MM.1S (cell line): ENCODE data around the gene SLC38A10.

Source experiments
- DNase-seq: peaks from one replicate; pipeline ENCODE4 v3.0.0-alpha.2; 2015
- H2AFZ ChIP-seq: fragments of 300-600 bp; sonication (generic); 2 replicates; pipeline ENCODE4 v1.6.0; 2016; ENCODE audit warnings: antibody characterized with exemption, low read length
- H3F3A ChIP-seq: fragments of 300-600 bp; sonication (generic); 2 replicates; pipeline ENCODE4 v1.6.1; 2016; ENCODE audit warnings: mild to moderate bottlenecking, antibody characterized with exemption, low read length, moderate library complexity, mixed read lengths; ENCODE audit not compliant: insufficient read depth
- H3K27ac ChIP-seq: fragments of 300-600 bp; sonication (generic); 2 replicates; pipeline ENCODE4 v1.5.1; 2016; ENCODE audit warnings: mild to moderate bottlenecking, low read length
- H3K27me3 ChIP-seq: fragments of 300-600 bp; sonication (generic); replicated peaks from 2 replicates; pipeline ENCODE4 v1.6.0; 2016; ENCODE audit warnings: low read length; ENCODE audit not compliant: insufficient read depth
- H3K36me3 ChIP-seq: fragments of 300-600 bp; sonication (generic); replicated peaks from 2 replicates; pipeline ENCODE4 v1.6.1; 2016; ENCODE audit warnings: mild to moderate bottlenecking, low read length, mixed read lengths; ENCODE audit not compliant: insufficient read depth
- H3K4me1 ChIP-seq: fragments of 300-600 bp; sonication (generic); 2 replicates; pipeline ENCODE4 v1.6.1; 2016; ENCODE audit warnings: low read length, mixed read lengths
- H3K4me2 ChIP-seq: fragments of 300-600 bp; sonication (generic); 2 replicates; pipeline ENCODE4 v1.6.0; 2016; ENCODE audit warnings: low read depth, low read length
- H3K4me3 ChIP-seq: fragments of 300-600 bp; sonication (generic); 2 replicates; pipeline ENCODE4 v1.5.1; 2016; ENCODE audit warnings: low read length, mixed read lengths
- H3K79me2 ChIP-seq: fragments of 300-600 bp; sonication (generic); 2 replicates; pipeline ENCODE4 v1.6.1; 2016; ENCODE audit warnings: mixed run types, low read length, mixed read lengths
- H3K9ac ChIP-seq: fragments of 300-600 bp; sonication (generic); 2 replicates; pipeline ENCODE4 v1.6.1; 2016; ENCODE audit warnings: low read length, mixed read lengths
- H3K9me2 ChIP-seq: fragments of 300-600 bp; sonication (generic); replicated peaks from 2 replicates; pipeline ENCODE4 v1.6.1; 2016; ENCODE audit warnings: mild to moderate bottlenecking, low read length, mixed read lengths; ENCODE audit not compliant: insufficient read depth
- H3K9me3 ChIP-seq: fragments of 300-600 bp; sonication (generic); replicated peaks from 2 replicates; pipeline ENCODE4 v1.6.1; 2016; ENCODE audit warnings: mild to moderate bottlenecking, low read length, mixed read lengths; ENCODE audit not compliant: insufficient read depth
- H4K20me1 ChIP-seq: fragments of 300-600 bp; sonication (generic); 2 replicates; pipeline ENCODE4 v1.6.1; 2016; ENCODE audit warnings: mild to moderate bottlenecking, low read length, moderate library complexity, mixed read lengths; ENCODE audit not compliant: insufficient read depth
- CTCF ChIP-seq: fragments of 300-600 bp; sonication (generic); IDR thresholded peaks from 2 replicates; pipeline ENCODE4 v1.5.1; 2016; ENCODE audit warnings: antibody characterized with exemption, low read length, mixed read lengths
- EZH2 ChIP-seq: fragments of 300-600 bp; sonication (generic); optimal IDR thresholded peaks from 2 replicates; pipeline ENCODE3; 2017; ENCODE audit warnings: low read depth, mild to moderate bottlenecking, antibody characterized with exemption, low read length, mixed read lengths
- EZH2phosphoT487 ChIP-seq: fragments of 300-600 bp; sonication (generic); IDR thresholded peaks from 2 replicates; pipeline ENCODE4 v1.6.1; 2018; ENCODE audit warnings: antibody characterized with exemption, low read length

SLC38A10 gene

GRCh38 chr17:81317530-81317821, 22.4 kb upstream of the SLC38A10 start:
- Histone ChIP-seq H3K27ac (no peak overlapping the region), H3K36me3 (no peaks in the 10 kb centered on the region), H3F3A (no peaks in the 10 kb centered on the region), H3K9me2 (no peaks in the 10 kb centered on the region), H3K9ac (no peak overlapping the region), H3K27me3 (peaks cover 97% of the 10 kb centered on the region), H3K4me1 (no peaks in the 10 kb centered on the region), H3K79me2 (no peaks in the 10 kb centered on the region), H2AFZ (no peak overlapping the region), H4K20me1 (no peaks in the 10 kb centered on the region), H3K4me2 (no peak overlapping the region), H3K9me3 (no peaks in the 10 kb centered on the region), H3K4me3 (no peak overlapping the region)
- TF ChIP-seq CTCF (no peak), EZH2phosphoT487 (no peak), EZH2 (no peak)
- DNase-seq, result no peak

GRCh38 chr17:81315885-81316391, 20.8 kb upstream of the SLC38A10 start:
- no peak overlapping the region for H3K4me2 ChIP-seq
- no peaks in the 10 kb centered on the region for H3F3A ChIP-seq
- no peak overlapping the region for H3K4me3 ChIP-seq
- no peaks in the 10 kb centered on the region for H4K20me1 ChIP-seq
- no peak overlapping the region for H2AFZ ChIP-seq
- peaks cover 98% of the 10 kb centered on the region for H3K27me3 ChIP-seq
- no peaks in the 10 kb centered on the region for H3K9me2 ChIP-seq
- TF ChIP-seq EZH2 (no peak), EZH2phosphoT487 (no peak), CTCF (no peak)
- no peak overlapping the region for H3K9ac ChIP-seq
- no peaks in the 10 kb centered on the region for H3K79me2 ChIP-seq
- DNase-seq, result no peak
- H3K27ac ChIP-seq, result no peak overlapping the region
- no peaks in the 10 kb centered on the region for H3K4me1 ChIP-seq
- H3K9me3 ChIP-seq, result no peaks in the 10 kb centered on the region
- no peaks in the 10 kb centered on the region for H3K36me3 ChIP-seq

GRCh38 chr17:81315129-81315884, 20.2 kb upstream of the SLC38A10 start:
- H3K4me1 ChIP-seq, result no peaks in the 10 kb centered on the region
- no peak overlapping the region for H2AFZ ChIP-seq
- DNase-seq, result no peak
- H3K79me2 ChIP-seq, result no peaks in the 10 kb centered on the region
- no peak overlapping the region for H3K9ac ChIP-seq
- no peaks in the 10 kb centered on the region for H3K9me3 ChIP-seq
- H3F3A ChIP-seq, result no peaks in the 10 kb centered on the region
- H3K36me3 ChIP-seq, result no peaks in the 10 kb centered on the region
- peaks cover 98% of the 10 kb centered on the region for H3K27me3 ChIP-seq
- H3K9me2 ChIP-seq, result no peaks in the 10 kb centered on the region
- TF ChIP-seq EZH2, result no peak
- no peak for TF ChIP-seq CTCF
- TF ChIP-seq EZH2phosphoT487, result no peak
- H4K20me1 ChIP-seq, result no peaks in the 10 kb centered on the region
- H3K27ac ChIP-seq, result no peak overlapping the region
- no peak overlapping the region for H3K4me2 ChIP-seq
- no peak overlapping the region for H3K4me3 ChIP-seq
